Sigmoid colon (tissue), 4 donors: ENCODE measurements around the gene ABCB6.

Source experiments
- EP300 ChIP-seq, 4 donors: sonication (generic); formaldehyde crosslinking; IDR thresholded peaks; one replicate each; pipeline ENCODE4 v1.6.1; 2017; ENCODE audit warnings: antibody characterized with exemption in 4 of 4
- TF ChIP-seq, protein P1 (sequence below), 4 experiments: fragments of 450-650 bp in 3 of 4; fragments of 200-600 bp in 1 of 4; IDR thresholded peaks; one replicate each; pipeline ENCODE4 v1.5.1; 2016 to 2019; ENCODE audit warnings: antibody characterized with exemption in 4 of 4, mild to moderate bottlenecking in 3 of 4, moderate library complexity in 2 of 4

DNA sequence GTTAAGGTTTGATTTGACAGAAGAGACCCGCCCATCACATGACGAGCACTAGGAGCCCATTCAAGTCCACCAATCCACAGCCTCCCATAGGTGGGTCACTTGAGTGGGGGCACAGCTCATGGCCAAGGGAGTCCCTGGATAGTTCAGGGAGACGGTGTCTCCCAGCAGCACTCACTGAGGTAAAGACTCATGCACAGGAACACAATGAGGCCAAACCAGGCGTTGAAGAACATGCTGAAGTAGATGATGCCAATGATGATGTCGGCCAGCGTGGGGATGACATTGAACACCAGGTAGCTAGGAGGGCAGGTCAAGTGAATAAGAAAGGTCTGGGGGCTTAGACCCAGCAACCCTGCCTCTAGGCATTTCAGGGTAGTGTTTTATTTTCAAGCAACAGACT, 4.0 kb downstream of the ABCB6 start:
- TF ChIP-seq, protein P1, sequence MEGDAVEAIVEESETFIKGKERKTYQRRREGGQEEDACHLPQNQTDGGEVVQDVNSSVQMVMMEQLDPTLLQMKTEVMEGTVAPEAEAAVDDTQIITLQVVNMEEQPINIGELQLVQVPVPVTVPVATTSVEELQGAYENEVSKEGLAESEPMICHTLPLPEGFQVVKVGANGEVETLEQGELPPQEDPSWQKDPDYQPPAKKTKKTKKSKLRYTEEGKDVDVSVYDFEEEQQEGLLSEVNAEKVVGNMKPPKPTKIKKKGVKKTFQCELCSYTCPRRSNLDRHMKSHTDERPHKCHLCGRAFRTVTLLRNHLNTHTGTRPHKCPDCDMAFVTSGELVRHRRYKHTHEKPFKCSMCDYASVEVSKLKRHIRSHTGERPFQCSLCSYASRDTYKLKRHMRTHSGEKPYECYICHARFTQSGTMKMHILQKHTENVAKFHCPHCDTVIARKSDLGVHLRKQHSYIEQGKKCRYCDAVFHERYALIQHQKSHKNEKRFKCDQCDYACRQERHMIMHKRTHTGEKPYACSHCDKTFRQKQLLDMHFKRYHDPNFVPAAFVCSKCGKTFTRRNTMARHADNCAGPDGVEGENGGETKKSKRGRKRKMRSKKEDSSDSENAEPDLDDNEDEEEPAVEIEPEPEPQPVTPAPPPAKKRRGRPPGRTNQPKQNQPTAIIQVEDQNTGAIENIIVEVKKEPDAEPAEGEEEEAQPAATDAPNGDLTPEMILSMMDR (IDR thresholded peaks at IDR 0.05), result no peak
- no peak for TF ChIP-seq EP300 (IDR thresholded peaks at IDR 0.05)
